H1 (cell line): ENCODE data around the gene CAMKMT. TPM values are rescaled to one million over a fixed set of nuclear protein-coding genes. Genes with fewer than 3 reads are reported as not detected.
A peak's percentile ranks its signal among the peaks of the same experiment; 100 is the strongest.

Experiments used
- BACH1 ChIP-seq: IDR thresholded peaks from 2 replicates; pipeline ENCODE4 v1.6.1; 2012; ENCODE audit warnings: low read length, improper control_type of control experiment
- BCL11A ChIP-seq, 2 experiments: IDR thresholded peaks; one replicate each; pipeline ENCODE4 v1.6.1; 2011; ENCODE audit warnings: low read depth in 2 of 2, low read length in 2 of 2, mild to moderate bottlenecking in 2 of 2
- BRCA1 ChIP-seq: IDR thresholded peaks from 2 replicates; pipeline ENCODE4 v1.6.1; 2012; ENCODE audit warnings: low read depth, low read length, improper control_type of control experiment
- CBX5 ChIP-seq: fragments of 300-800, 300-1000 bp; sonication (generic); IDR thresholded peaks from 2 replicates; pipeline ENCODE4 v1.7.1; 2016; ENCODE audit warnings: antibody characterized with exemption, low read length, low read depth
- CEBPB ChIP-seq: IDR thresholded peaks from 2 replicates; pipeline ENCODE4 v1.6.1; 2012; ENCODE audit warnings: low read depth, low read length
- CHD7 ChIP-seq: fragments of 300-600 bp; sonication (generic); IDR thresholded peaks from 2 replicates; pipeline ENCODE4 v1.7.1; 2012; ENCODE audit warnings: low read length, moderate library complexity, mild to moderate bottlenecking, inconsistent platforms; ENCODE audit not compliant: insufficient replicate concordance
- CREB1 ChIP-seq: IDR thresholded peaks from 2 replicates; pipeline ENCODE4 v1.6.1; 2012; ENCODE audit warnings: inconsistent platforms
- TBP ChIP-seq: IDR thresholded peaks from 2 replicates; pipeline ENCODE4 v1.6.1; 2011; ENCODE audit warnings: low read depth, low read length, improper control_type of control experiment
- polyA plus RNA-seq, 7 experiments: library from polyadenylated mRNA; depleted of rRNA in 3 of 7; stranded (reverse) in 5 of 7; unstranded in 2 of 7; fragments of >200 nt in 5 of 7; fragments of 200-250 nt in 2 of 7; gene quantifications; 1 replicate in 5 of 7; 2 replicates in 1 of 7; 4 replicates in 1 of 7; pipeline versions ENCODE4 v1.2.1 to v1.2.3, GENCODE V29; 2011 to 2013; ENCODE audit warnings: missing spikeins in 2 of 7, mixed read lengths in 2 of 7
- total RNA-seq: library from RNA; stranded (reverse); fragmentation: NEBNext Ultra II Directional; extraction: Animal tissue kit (Norgen Biotek cat#: 25700); gene quantifications from 2 replicates; pipeline ENCODE4 v1.2.1, GENCODE V29; 2021

Gene CAMKMT
- total and polyA plus RNA-seq, 2 of the 8 experiments (the other 6 are each of a cell fraction or from before 2014, with no cell fraction given) = 14.7 to 22.4 TPM

- TF ChIP-seq CHD7 (peak; percentile 60), TBP (no peak), CREB1 (no peak), BACH1 (no peak), CBX5 (no peak), BCL11A (IDR thresholded peaks at IDR 0.05; ENCODE audit: low read depth in 2 of 2, low read length in 2 of 2) (peak; percentile 8 to 63), BRCA1 (no peak), CEBPB (no peak)
- TF ChIP-seq, all 59 proteins: peak for 3
These were observed 59.0 kb downstream of the CAMKMT start (continued) for GRCh38 chr2:44420725-44421124.
